HS-5 (cell line): ENCODE data around the gene CFAP43.
"Not testable (repeated sequence)": the region's sequence is repeated elsewhere in the genome, so short reads cannot be mapped to it uniquely, and the experiment has no call there.

Source experiments
- DNase-seq: peaks from one replicate; pipeline ENCODE4 v3.0.0-alpha.2; 2012; ENCODE audit warnings: low read depth

Gene CFAP43

GRCh38 chr10:104255311-104255981 is 23.3 kb upstream of the CFAP43 start:
- DNase-seq: peak; percentile 83

- DNase-seq: no peak
Observed at GRCh38 chr10:104254493-104255310, 22.5 kb upstream of the CFAP43 start, which contains the start of gene GSTO1. GSTO1 (plus strand) TSS chr10:104254892; CDS start chr10:104254929, 37 bp downstream.

GRCh38 chr10:104253606-104254410 is 21.6 kb upstream of the CFAP43 start:
- DNase-seq: no peak

DNA sequence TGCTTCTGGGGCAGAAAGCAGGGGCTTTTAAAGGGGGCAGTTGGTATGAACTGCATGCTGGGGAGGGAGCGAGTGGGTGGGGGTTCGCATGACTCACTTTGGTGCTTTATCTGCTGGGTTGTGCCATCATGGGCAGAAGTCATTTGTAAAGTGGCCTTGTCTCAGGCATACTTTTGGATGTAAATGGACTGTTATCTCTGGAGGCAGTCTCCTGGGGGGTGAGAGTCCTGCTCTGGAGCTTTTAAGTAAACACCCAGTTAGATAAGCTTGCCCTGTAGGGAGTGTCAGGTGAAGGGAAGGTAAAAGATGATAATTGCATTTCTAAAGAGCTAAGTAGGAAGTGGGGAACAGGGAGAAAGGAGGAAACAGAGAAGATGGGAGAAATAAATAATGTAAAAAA is 20.9 kb upstream of the CFAP43 start:
- no peak for DNase-seq

DNA sequence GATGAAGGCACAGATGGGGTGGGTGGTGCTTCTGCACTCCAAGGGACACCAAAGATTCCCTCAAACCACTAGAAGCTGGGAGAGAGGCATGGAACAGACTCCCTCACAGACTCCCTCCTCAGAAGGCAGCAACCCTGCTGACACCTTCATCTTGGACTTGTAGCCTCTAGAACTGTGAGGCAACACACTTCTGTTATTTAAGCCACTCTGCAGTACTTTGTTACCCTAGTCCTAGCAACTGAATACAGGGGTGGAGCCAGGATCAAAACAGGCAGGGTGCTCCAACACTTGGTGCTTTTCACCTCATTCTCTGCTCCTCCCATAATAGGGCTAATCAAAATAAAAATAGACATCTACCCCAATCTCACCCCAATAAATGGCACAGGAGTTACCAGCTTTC is 20.2 kb upstream of the CFAP43 start:
- no peak for DNase-seq

- DNase-seq: no peak
Observed at GRCh38 chr10:104251443-104251842, 19.3 kb upstream of the CFAP43 start.

GRCh38 chr10:104250371-104250770 is 18.2 kb upstream of the CFAP43 start:
- no peak for DNase-seq

GRCh38 chr10:104248931-104249330 is 16.8 kb upstream of the CFAP43 start:
- not testable (repeated sequence) for DNase-seq

DNA sequence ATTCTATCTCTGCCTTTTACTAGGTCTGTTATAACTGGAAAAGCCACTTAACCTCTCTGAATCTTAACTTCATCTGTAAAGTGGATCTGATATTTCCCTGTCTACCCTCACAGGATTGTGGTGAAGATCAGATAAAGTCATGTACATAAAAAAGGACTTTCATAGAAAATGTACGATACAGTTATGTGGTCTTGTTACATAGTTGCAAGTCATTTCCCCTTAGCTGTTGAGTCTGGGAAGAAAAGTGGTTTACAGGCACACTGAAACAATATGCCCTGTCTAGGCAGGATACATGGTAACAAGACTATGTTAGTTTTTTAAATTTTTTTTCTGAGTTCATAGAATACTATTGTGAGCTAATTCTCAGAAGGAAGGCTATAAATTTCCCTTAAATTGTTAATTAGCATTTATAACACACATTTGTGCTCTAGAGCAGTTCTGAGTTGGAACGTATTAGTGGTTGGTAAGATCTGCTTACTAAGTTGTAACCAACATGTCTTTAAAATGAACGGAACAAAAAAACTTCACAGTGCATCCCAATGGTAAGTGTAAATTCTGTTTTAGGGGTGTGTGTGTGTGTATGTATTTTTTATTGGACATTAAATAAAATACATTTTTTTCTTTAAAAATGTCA is 15.5 kb upstream of the CFAP43 start:
- no peak for DNase-seq

DNA sequence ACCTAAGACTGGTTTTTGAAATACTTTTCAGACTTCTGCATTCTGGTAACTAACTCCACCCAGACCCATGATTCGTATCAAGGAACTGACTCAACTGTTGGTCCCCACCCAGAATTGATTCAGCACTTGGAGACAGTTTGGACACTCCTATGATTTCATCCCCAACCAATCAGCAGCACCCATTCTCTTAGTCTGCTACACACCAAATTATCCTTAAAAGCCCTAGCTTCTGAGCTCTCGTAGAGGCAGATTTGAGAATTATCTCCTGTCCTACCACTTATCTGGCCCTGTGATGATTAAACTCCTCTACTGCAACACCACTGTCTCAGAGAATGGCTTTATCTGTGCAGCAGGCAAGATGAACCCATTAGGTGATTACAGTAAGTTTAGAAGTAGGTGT is 14.8 kb upstream of the CFAP43 start:
- peak; percentile 36 for DNase-seq

DNA sequence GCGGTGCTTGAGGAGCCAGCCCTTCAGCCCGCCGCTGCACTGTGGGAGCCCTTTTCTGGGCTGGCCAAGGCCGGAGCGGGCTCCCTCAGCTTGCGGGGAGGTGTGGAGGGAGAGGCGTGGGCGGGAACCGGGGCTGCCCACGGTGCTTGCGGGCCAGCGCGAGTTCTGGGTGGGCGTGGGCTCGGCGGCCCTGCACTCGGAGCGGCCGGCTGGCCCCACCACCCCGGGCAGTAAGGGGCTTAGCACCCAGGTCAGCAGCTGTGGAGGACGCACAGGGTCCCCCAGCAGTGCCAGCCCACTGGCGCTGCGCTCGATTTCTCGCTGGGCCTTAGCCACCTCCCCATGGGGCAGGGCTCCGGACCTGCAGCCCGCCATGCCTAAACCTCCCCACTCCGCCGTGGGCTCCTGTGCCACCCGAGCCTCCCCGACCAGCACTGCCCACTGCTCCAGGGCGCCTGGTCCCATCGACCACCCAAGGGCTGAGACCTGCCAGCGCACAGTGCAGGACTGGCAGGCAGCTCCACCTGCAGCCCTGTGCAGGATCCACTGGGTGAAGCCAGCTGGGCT is 13.0 kb upstream of the CFAP43 start:
- DNase-seq: no peak

- no peak for DNase-seq
Observed at GRCh38 chr10:104243512-104243911, 11.3 kb upstream of the CFAP43 start.

DNA sequence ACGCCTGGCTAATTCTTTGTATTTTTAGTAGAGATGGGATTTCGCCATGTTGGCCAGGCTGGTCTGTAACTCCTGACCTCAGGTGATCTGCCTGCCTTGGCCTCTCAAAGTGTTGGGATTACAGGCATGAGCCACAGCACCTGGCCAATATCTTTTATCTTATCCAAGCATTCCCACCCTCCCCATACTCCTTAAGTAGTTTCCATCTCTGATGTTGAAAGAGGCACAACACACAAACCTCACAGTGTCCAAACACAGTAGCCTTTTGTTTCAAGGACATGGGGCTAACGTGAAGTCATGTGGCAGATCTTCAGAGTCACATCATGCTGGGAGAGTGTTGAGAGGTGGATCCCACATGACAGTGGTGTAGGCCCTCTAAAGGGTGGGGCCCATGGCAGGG is 10.8 kb upstream of the CFAP43 start:
- DNase-seq: not testable (repeated sequence)

DNA sequence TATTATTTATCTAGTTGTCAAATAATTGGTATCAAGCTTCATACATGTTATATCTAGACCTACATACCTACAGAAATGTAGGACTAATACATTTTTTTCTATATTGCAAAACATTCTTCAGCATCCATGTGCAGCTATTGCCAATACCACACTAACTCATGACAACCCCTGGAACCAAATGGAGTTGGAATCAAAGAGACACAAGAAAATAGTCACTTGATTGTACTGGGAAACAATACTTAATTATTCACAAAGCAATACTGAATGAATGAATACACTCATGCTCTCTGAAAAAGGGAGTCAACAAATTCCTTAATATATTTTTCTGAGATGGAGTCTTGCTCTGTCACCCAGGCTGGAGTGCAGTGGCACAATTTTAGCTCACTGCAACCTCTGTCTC is 10.4 kb upstream of the CFAP43 start:
- DNase-seq: no peak

GRCh38 chr10:104240078-104240477 is 7.9 kb upstream of the CFAP43 start:
- no peak for DNase-seq

DNA sequence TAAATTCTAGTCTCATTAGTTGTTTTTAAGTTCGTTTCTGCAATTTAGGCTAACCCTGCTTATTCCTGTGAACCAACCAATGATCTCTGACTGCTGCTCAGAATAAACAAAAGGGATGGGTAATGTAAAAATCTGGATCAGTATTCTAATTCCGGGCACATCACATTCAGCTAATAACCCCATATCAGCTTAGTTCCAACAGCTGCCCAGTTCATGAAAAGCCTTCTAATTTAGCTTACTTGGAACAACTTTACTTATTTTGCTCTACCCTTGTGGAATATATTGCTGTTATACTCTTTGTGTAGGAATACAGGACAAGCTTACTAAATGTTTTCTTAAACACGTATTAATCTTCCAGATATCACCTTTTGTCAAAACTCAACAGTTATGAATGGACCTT is 3.6 kb upstream of the CFAP43 start:
- DNase-seq: no peak

DNA sequence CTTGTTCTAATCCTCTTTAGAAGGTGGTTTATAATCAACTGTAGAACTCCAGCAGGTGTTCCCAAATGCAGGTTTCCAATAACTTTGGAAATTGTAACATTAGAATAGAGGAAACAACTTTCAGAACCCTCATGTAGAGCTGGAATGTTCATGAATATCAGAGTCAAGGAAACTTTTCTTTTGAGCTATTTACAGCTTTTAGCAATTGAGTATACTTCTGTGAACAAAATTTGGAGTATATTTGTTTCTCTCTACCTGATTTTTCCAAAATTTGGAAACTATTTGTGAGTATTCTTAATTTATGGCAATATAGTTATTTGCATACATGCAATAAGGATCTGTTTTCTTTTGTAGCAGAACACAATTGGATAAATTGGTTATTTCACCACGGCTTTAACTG is 2.8 kb upstream of the CFAP43 start:
- no peak for DNase-seq

GRCh38 chr10:104233817-104234216 is 1.7 kb upstream of the CFAP43 start:
- DNase-seq: no peak

DNA sequence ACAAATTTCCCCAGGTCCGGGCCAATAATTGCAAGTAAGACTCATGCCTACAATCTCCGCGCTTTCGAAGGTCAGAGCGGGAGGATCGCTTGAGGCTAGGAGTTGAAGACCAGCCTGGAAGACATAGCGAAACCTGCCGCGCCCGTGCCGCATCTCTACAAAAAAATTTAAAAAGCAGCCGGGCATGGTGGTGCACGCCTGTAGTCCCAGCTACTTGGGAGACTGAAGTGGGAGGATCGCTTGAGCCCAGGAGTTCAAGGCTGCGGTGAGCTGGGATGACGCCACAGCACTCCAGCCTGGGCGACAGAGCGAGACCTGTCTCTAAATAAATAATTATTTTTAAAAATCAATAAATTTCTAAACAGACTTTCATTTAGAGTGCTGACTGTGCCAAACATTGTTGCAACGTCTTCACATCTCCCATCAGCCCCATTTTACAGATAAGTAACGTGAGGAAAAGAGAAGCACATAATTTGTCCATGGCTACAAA is 494 bp upstream of the CFAP43 start:
- DNase-seq: no peak

DNA sequence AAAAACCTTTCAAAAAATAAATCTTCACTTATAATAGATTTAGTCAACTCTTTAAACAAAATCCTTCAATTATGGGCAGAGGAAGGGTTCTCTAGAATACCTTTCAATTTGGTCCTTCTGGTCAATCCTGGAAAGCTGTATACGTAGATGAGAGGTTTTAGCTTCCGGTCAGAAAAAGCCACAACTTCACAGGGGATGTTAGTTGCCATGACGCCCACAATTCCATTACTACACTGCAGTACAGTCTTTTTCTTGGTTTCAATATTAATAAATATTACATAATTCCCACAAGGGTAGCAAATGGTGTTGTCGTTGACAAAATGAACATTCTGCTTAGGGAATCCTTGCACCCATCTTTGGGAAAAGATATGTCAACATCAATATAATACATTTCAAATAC is 1.7 kb downstream of the CFAP43 start:
- no peak for DNase-seq

GRCh38 chr10:104223304-104223703 is 8.9 kb downstream of the CFAP43 start:
- no peak for DNase-seq

GRCh38 chr10:104220522-104220921 is 11.6 kb downstream of the CFAP43 start:
- no peak for DNase-seq
